GM12801 (cell line): ENCODE results near the gene CDC42BPG.

Source experiments
- CTCF ChIP-seq: IDR thresholded peaks from one replicate; pipeline ENCODE4 v1.5.1; 2011; ENCODE audit warnings: control low read depth; ENCODE audit not compliant: insufficient read length; ENCODE audit errors: extremely low read depth

CDC42BPG gene

GRCh38 chr11:64859542-64860414, 15.3 kb upstream of the CDC42BPG start:
- TF ChIP-seq CTCF = no peak

- no peak for TF ChIP-seq CTCF
Measured at GRCh38 chr11:64858467-64859263, 14.2 kb upstream of the CDC42BPG start.

- TF ChIP-seq CTCF = no peak
Measured at GRCh38 chr11:64857485-64857884, 13.0 kb upstream of the CDC42BPG start.

- no peak for TF ChIP-seq CTCF
Measured at GRCh38 chr11:64856382-64857227, 12.2 kb upstream of the CDC42BPG start.

- no peak for TF ChIP-seq CTCF
Measured at GRCh38 chr11:64855596-64856304, 11.3 kb upstream of the CDC42BPG start.

GRCh38 chr11:64854534-64855502, 10.4 kb upstream of the CDC42BPG start:
- TF ChIP-seq CTCF = no peak
